Spleen (tissue), 7 donors: ENCODE measurements around the gene KCNQ1.

Experiments
- CTCF ChIP-seq, 11 experiments: fragments of 200-600 bp in 7 of 11; fragments of 450-650 bp in 4 of 11; sonication (generic) in 4 of 11; IDR thresholded peaks in 8 of 11; conservative IDR thresholded peaks in 3 of 11; 1 replicate in 7 of 11; 2 replicates in 4 of 11; pipeline versions ENCODE4 v1.4.0 to v1.8.0; 2016 to 2021; ENCODE audit warnings: antibody characterized with exemption in 11 of 11, inconsistent platforms in 4 of 11, mild to moderate bottlenecking in 1 of 11
- POLR2AphosphoS5 ChIP-seq, 3 donors: sonication (generic); formaldehyde crosslinking; IDR thresholded peaks; one replicate each; pipeline ENCODE4 v1.5.1; 2017; ENCODE audit warnings: antibody characterized with exemption in 3 of 3
- donor health status: DM: no; HTN: no; CAD: no; lungs with moderate emphysema.
- donor health status: DM: no; HTN: no; CAD: no.
- donor health status: DM: no; HTN: no; CAD: no.

GRCh38 chr11:2743427-2744110 lies 298.8 kb downstream of the KCNQ1 start:
- TF ChIP-seq POLR2AphosphoS5 (IDR thresholded peaks at IDR 0.05), result no peak
- no peak for TF ChIP-seq CTCF (IDR thresholded peaks at IDR 0.05 in 8 of 11, conservative IDR thresholded peaks at IDR 0.05 in 3 of 11)
